ENCODE data around the gene CUEDC1. TPM values are rescaled to one million over a fixed set of nuclear protein-coding genes. Genes with fewer than 3 reads are reported as not detected.

The CUEDC1 gene
- total RNA-seq, 1 experiment from 2014 or later, result 0.71 TPM

GRCh38 chr17:57886020-57886419, 69.2 kb downstream of the CUEDC1 start:
- H4K20me1 ChIP-seq (ENCODE audit: insufficient read depth, low read depth, low read length), result no peaks in the 10 kb centered on the region
- no peak overlapping the region for H3K27ac ChIP-seq (ENCODE audit: low read length)
- H3K4me1 ChIP-seq (ENCODE audit: low read length), result no peaks in the 10 kb centered on the region
- no peak for DNase-seq
- no peaks in the 10 kb centered on the region for H3K36me3 ChIP-seq (ENCODE audit: insufficient read depth, low read length)
- no peak overlapping the region for H2AFZ ChIP-seq (ENCODE audit: low read length)
- H3K4me3 ChIP-seq (ENCODE audit: low read length), result no peak overlapping the region
- H3K27me3 ChIP-seq (ENCODE audit: low read length), result no peaks in the 10 kb centered on the region
- no peak overlapping the region for H3K4me2 ChIP-seq (ENCODE audit: low read depth, low read length, poor library complexity, severe bottlenecking)
- no peaks in the 10 kb centered on the region for H3K9me2 ChIP-seq (replicated peaks; ENCODE audit: insufficient read depth, low read length)
- H3K79me2 ChIP-seq (ENCODE audit: low read length), result no peaks in the 10 kb centered on the region
- H3K9me3 ChIP-seq (ENCODE audit: low read length), result no peaks in the 10 kb centered on the region
- H3K9ac ChIP-seq (ENCODE audit: low read length), result no peak overlapping the region

- Histone ChIP-seq H3K27ac (ENCODE audit: low read length) (no peak overlapping the region), H4K20me1 (ENCODE audit: insufficient read depth, low read depth, low read length) (no peaks in the 10 kb centered on the region), H3K36me3 (ENCODE audit: insufficient read depth, low read length) (no peaks in the 10 kb centered on the region), H3K9me3 (ENCODE audit: low read length) (no peaks in the 10 kb centered on the region), H3K9ac (ENCODE audit: low read length) (no peak overlapping the region), H3K4me3 (ENCODE audit: low read length) (no peak overlapping the region), H3K4me2 (ENCODE audit: low read depth, low read length, poor library complexity, severe bottlenecking) (no peak overlapping the region), H2AFZ (ENCODE audit: low read length) (no peak overlapping the region), H3K79me2 (ENCODE audit: low read length) (no peaks in the 10 kb centered on the region), H3K9me2 (replicated peaks; ENCODE audit: insufficient read depth, low read length) (no peaks in the 10 kb centered on the region), H3K4me1 (ENCODE audit: low read length) (no peaks in the 10 kb centered on the region), H3K27me3 (ENCODE audit: low read length) (no peaks in the 10 kb centered on the region)
- DNase-seq, result no peak
Observed at GRCh38 chr17:57885148-57885915, 69.9 kb downstream of the CUEDC1 start.

GRCh38 chr17:57881783-57882351, 73.3 kb downstream of the CUEDC1 start:
- Histone ChIP-seq H3K79me2 (ENCODE audit: low read length) (no peaks in the 10 kb centered on the region), H4K20me1 (ENCODE audit: insufficient read depth, low read depth, low read length) (no peaks in the 10 kb centered on the region), H2AFZ (ENCODE audit: low read length) (no peak overlapping the region), H3K9ac (ENCODE audit: low read length) (no peak overlapping the region), H3K4me2 (ENCODE audit: low read depth, low read length, poor library complexity, severe bottlenecking) (no peak overlapping the region), H3K9me2 (replicated peaks; ENCODE audit: insufficient read depth, low read length) (no peaks in the 10 kb centered on the region), H3K9me3 (ENCODE audit: low read length) (no peaks in the 10 kb centered on the region), H3K27ac (ENCODE audit: low read length) (no peak overlapping the region), H3K27me3 (ENCODE audit: low read length) (no peaks in the 10 kb centered on the region), H3K4me3 (ENCODE audit: low read length) (no peak overlapping the region), H3K36me3 (ENCODE audit: insufficient read depth, low read length) (no peaks in the 10 kb centered on the region), H3K4me1 (ENCODE audit: low read length) (no peaks in the 10 kb centered on the region)
- no peak for DNase-seq

- H3K9ac ChIP-seq (ENCODE audit: low read length), result no peak overlapping the region
- H2AFZ ChIP-seq (ENCODE audit: low read length), result no peak overlapping the region
- H3K36me3 ChIP-seq (ENCODE audit: insufficient read depth, low read length), result no peaks in the 10 kb centered on the region
- no peak for DNase-seq
- H3K4me3 ChIP-seq (ENCODE audit: low read length), result no peak overlapping the region
- no peak overlapping the region for H3K27ac ChIP-seq (ENCODE audit: low read length)
- no peaks in the 10 kb centered on the region for H3K4me1 ChIP-seq (ENCODE audit: low read length)
- no peaks in the 10 kb centered on the region for H4K20me1 ChIP-seq (ENCODE audit: insufficient read depth, low read depth, low read length)
- H3K9me2 ChIP-seq (replicated peaks; ENCODE audit: insufficient read depth, low read length), result no peaks in the 10 kb centered on the region
- no peaks in the 10 kb centered on the region for H3K79me2 ChIP-seq (ENCODE audit: low read length)
- no peaks in the 10 kb centered on the region for H3K27me3 ChIP-seq (ENCODE audit: low read length)
- no peak overlapping the region for H3K4me2 ChIP-seq (ENCODE audit: low read depth, low read length, poor library complexity, severe bottlenecking)
- no peaks in the 10 kb centered on the region for H3K9me3 ChIP-seq (ENCODE audit: low read length)
Observed at GRCh38 chr17:57881143-57881542, 74.1 kb downstream of the CUEDC1 start.

GRCh38 chr17:57880086-57880456, 75.1 kb downstream of the CUEDC1 start:
- Histone ChIP-seq H3K9me3 (ENCODE audit: low read length) (no peaks in the 10 kb centered on the region), H3K79me2 (ENCODE audit: low read length) (no peaks in the 10 kb centered on the region), H3K9me2 (replicated peaks; ENCODE audit: insufficient read depth, low read length) (no peaks in the 10 kb centered on the region), H3K4me2 (ENCODE audit: low read depth, low read length, poor library complexity, severe bottlenecking) (no peak overlapping the region), H3K27ac (ENCODE audit: low read length) (no peak overlapping the region), H4K20me1 (ENCODE audit: insufficient read depth, low read depth, low read length) (no peaks in the 10 kb centered on the region), H3K9ac (ENCODE audit: low read length) (no peak overlapping the region), H3K4me3 (ENCODE audit: low read length) (no peak overlapping the region), H3K27me3 (ENCODE audit: low read length) (no peaks in the 10 kb centered on the region), H3K4me1 (ENCODE audit: low read length) (no peaks in the 10 kb centered on the region), H3K36me3 (ENCODE audit: insufficient read depth, low read length) (no peaks in the 10 kb centered on the region), H2AFZ (ENCODE audit: low read length) (no peak overlapping the region)
- no peak for DNase-seq

- Histone ChIP-seq H4K20me1 (ENCODE audit: insufficient read depth, low read depth, low read length) (no peaks in the 10 kb centered on the region), H2AFZ (ENCODE audit: low read length) (no peak overlapping the region), H3K9me2 (replicated peaks; ENCODE audit: insufficient read depth, low read length) (no peaks in the 10 kb centered on the region), H3K9me3 (ENCODE audit: low read length) (no peaks in the 10 kb centered on the region), H3K4me3 (ENCODE audit: low read length) (no peak overlapping the region), H3K9ac (ENCODE audit: low read length) (no peak overlapping the region), H3K79me2 (ENCODE audit: low read length) (no peaks in the 10 kb centered on the region), H3K27me3 (ENCODE audit: low read length) (no peaks in the 10 kb centered on the region), H3K36me3 (ENCODE audit: insufficient read depth, low read length) (no peaks in the 10 kb centered on the region), H3K27ac (ENCODE audit: low read length) (no peak overlapping the region), H3K4me1 (ENCODE audit: low read length) (no peaks in the 10 kb centered on the region), H3K4me2 (ENCODE audit: low read depth, low read length, poor library complexity, severe bottlenecking) (no peak overlapping the region)
- no peak for DNase-seq
Observed at GRCh38 chr17:57879437-57880085, 75.7 kb downstream of the CUEDC1 start.

GRCh38 chr17:57877803-57878377, 77.3 kb downstream of the CUEDC1 start:
- H3K27ac ChIP-seq (ENCODE audit: low read length), result no peak overlapping the region
- H2AFZ ChIP-seq (ENCODE audit: low read length), result no peak overlapping the region
- no peaks in the 10 kb centered on the region for H3K27me3 ChIP-seq (ENCODE audit: low read length)
- no peaks in the 10 kb centered on the region for H4K20me1 ChIP-seq (ENCODE audit: insufficient read depth, low read depth, low read length)
- H3K9ac ChIP-seq (ENCODE audit: low read length), result no peak overlapping the region
- H3K36me3 ChIP-seq (ENCODE audit: insufficient read depth, low read length), result no peaks in the 10 kb centered on the region
- no peaks in the 10 kb centered on the region for H3K79me2 ChIP-seq (ENCODE audit: low read length)
- no peaks in the 10 kb centered on the region for H3K4me1 ChIP-seq (ENCODE audit: low read length)
- DNase-seq, result no peak
- H3K4me3 ChIP-seq (ENCODE audit: low read length), result no peak overlapping the region
- no peaks in the 10 kb centered on the region for H3K9me3 ChIP-seq (ENCODE audit: low read length)
- H3K9me2 ChIP-seq (replicated peaks; ENCODE audit: insufficient read depth, low read length), result no peaks in the 10 kb centered on the region
- no peak overlapping the region for H3K4me2 ChIP-seq (ENCODE audit: low read depth, low read length, poor library complexity, severe bottlenecking)

GRCh38 chr17:57876866-57877237, 78.4 kb downstream of the CUEDC1 start:
- Histone ChIP-seq H3K9me2 (replicated peaks; ENCODE audit: insufficient read depth, low read length) (no peaks in the 10 kb centered on the region), H4K20me1 (ENCODE audit: insufficient read depth, low read depth, low read length) (no peaks in the 10 kb centered on the region), H3K79me2 (ENCODE audit: low read length) (no peaks in the 10 kb centered on the region), H3K4me3 (ENCODE audit: low read length) (no peak overlapping the region), H3K36me3 (ENCODE audit: insufficient read depth, low read length) (no peaks in the 10 kb centered on the region), H3K27ac (ENCODE audit: low read length) (no peak overlapping the region), H3K4me1 (ENCODE audit: low read length) (no peaks in the 10 kb centered on the region), H3K9me3 (ENCODE audit: low read length) (no peaks in the 10 kb centered on the region), H2AFZ (ENCODE audit: low read length) (no peak overlapping the region), H3K27me3 (ENCODE audit: low read length) (no peaks in the 10 kb centered on the region), H3K4me2 (ENCODE audit: low read depth, low read length, poor library complexity, severe bottlenecking) (no peak overlapping the region), H3K9ac (ENCODE audit: low read length) (no peak overlapping the region)
- DNase-seq, result no peak
